K562 (cell line): ENCODE data around the gene PHTF1. TPM values are rescaled to one million over a fixed set of nuclear protein-coding genes. Genes with fewer than 3 reads are reported as not detected.

ENCODE experiments used
- GATA2 ChIP-seq: sonication (generic); formaldehyde crosslinking; IDR thresholded peaks from 2 replicates; pipeline ENCODE4 v1.4.0; 2020; ENCODE audit warnings: mild to moderate bottlenecking, missing genetic modification reagents
- SMARCE1 ChIP-seq: fragments of 450-650 bp; IDR thresholded peaks from 2 replicates; pipeline ENCODE4 v1.7.1; 2016; ENCODE audit warnings: mild to moderate bottlenecking
- polyA plus RNA-seq, 8 experiments: library from polyadenylated mRNA; depleted of rRNA in 4 of 8; stranded (reverse) in 5 of 8; unstranded in 3 of 8; fragments of >200 nt; fragmentation: Nextera tagmentation in 2 of 8; fragmentation: Illumina TruSeq in 1 of 8; extraction: Ambion mirVana in 2 of 8; extraction: Trizol in 1 of 8; gene quantifications; 2 replicates each; pipeline versions ENCODE4 v1.2.1 to v1.2.3, GENCODE V29; 2011 to 2014; ENCODE audit warnings: inconsistent platforms in 1 of 8, missing spikeins in 1 of 8
- total RNA-seq, 7 experiments: library from RNA; depleted of rRNA in 6 of 7; stranded (reverse); fragments of >200 nt in 6 of 7; fragmentation: Illumina TruSeq in 2 of 7; extraction: Trizol in 2 of 7; gene quantifications; 2 replicates each; pipeline versions ENCODE4 v1.2.1 to v1.2.3, GENCODE V29; 2011 to 2021; ENCODE audit warnings: low replicate concordance in 1 of 7
- TF ChIP-seq, protein P1 (sequence below): fragments of 450-650 bp; IDR thresholded peaks from 2 replicates; pipeline ENCODE4 v1.6.1; 2016; ENCODE audit warnings: mild to moderate bottlenecking, moderate library complexity
- TF ChIP-seq, protein P2 (sequence below): fragments of 450-650 bp; formaldehyde crosslinking; IDR thresholded peaks from 2 replicates; pipeline ENCODE4 v1.4.0; 2020; ENCODE audit warnings: mild to moderate bottlenecking

PHTF1 gene
- total and polyA plus RNA-seq, 9 of the 15 experiments (the other 6 are each of a cell fraction or from before 2014, with no cell fraction given): 8.4 to 36.2 (median 23.0) TPM

DNA sequence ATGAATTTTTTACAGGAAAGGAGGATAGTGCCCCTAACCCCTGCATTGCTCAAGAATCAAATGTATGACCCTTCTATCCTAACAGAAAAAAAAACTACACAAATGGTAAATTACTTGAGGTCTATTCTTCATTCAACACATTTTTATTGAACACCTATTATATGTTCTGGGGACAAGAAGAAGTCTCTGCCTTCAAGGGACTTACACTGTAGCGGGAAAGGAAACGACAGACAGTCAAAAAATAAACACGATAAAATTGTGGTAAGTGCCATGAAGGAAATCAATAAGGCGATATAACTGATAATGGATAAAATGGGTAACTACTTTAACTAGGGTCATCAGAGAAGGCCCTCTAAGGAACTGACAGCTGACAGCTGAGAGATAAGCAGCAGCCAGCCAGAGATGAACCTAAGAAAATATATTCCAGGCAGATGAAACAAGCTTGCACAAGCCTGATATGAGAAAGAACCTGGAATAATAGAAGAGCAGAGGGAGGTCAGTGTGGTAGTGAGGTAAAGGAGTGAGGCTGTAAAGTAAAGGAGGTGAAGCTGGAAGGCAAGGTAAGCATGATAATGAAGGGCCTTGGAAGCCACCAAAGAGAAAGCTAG is 66.4 kb downstream of the PHTF1 start (continued):
- TF ChIP-seq, protein P1, sequence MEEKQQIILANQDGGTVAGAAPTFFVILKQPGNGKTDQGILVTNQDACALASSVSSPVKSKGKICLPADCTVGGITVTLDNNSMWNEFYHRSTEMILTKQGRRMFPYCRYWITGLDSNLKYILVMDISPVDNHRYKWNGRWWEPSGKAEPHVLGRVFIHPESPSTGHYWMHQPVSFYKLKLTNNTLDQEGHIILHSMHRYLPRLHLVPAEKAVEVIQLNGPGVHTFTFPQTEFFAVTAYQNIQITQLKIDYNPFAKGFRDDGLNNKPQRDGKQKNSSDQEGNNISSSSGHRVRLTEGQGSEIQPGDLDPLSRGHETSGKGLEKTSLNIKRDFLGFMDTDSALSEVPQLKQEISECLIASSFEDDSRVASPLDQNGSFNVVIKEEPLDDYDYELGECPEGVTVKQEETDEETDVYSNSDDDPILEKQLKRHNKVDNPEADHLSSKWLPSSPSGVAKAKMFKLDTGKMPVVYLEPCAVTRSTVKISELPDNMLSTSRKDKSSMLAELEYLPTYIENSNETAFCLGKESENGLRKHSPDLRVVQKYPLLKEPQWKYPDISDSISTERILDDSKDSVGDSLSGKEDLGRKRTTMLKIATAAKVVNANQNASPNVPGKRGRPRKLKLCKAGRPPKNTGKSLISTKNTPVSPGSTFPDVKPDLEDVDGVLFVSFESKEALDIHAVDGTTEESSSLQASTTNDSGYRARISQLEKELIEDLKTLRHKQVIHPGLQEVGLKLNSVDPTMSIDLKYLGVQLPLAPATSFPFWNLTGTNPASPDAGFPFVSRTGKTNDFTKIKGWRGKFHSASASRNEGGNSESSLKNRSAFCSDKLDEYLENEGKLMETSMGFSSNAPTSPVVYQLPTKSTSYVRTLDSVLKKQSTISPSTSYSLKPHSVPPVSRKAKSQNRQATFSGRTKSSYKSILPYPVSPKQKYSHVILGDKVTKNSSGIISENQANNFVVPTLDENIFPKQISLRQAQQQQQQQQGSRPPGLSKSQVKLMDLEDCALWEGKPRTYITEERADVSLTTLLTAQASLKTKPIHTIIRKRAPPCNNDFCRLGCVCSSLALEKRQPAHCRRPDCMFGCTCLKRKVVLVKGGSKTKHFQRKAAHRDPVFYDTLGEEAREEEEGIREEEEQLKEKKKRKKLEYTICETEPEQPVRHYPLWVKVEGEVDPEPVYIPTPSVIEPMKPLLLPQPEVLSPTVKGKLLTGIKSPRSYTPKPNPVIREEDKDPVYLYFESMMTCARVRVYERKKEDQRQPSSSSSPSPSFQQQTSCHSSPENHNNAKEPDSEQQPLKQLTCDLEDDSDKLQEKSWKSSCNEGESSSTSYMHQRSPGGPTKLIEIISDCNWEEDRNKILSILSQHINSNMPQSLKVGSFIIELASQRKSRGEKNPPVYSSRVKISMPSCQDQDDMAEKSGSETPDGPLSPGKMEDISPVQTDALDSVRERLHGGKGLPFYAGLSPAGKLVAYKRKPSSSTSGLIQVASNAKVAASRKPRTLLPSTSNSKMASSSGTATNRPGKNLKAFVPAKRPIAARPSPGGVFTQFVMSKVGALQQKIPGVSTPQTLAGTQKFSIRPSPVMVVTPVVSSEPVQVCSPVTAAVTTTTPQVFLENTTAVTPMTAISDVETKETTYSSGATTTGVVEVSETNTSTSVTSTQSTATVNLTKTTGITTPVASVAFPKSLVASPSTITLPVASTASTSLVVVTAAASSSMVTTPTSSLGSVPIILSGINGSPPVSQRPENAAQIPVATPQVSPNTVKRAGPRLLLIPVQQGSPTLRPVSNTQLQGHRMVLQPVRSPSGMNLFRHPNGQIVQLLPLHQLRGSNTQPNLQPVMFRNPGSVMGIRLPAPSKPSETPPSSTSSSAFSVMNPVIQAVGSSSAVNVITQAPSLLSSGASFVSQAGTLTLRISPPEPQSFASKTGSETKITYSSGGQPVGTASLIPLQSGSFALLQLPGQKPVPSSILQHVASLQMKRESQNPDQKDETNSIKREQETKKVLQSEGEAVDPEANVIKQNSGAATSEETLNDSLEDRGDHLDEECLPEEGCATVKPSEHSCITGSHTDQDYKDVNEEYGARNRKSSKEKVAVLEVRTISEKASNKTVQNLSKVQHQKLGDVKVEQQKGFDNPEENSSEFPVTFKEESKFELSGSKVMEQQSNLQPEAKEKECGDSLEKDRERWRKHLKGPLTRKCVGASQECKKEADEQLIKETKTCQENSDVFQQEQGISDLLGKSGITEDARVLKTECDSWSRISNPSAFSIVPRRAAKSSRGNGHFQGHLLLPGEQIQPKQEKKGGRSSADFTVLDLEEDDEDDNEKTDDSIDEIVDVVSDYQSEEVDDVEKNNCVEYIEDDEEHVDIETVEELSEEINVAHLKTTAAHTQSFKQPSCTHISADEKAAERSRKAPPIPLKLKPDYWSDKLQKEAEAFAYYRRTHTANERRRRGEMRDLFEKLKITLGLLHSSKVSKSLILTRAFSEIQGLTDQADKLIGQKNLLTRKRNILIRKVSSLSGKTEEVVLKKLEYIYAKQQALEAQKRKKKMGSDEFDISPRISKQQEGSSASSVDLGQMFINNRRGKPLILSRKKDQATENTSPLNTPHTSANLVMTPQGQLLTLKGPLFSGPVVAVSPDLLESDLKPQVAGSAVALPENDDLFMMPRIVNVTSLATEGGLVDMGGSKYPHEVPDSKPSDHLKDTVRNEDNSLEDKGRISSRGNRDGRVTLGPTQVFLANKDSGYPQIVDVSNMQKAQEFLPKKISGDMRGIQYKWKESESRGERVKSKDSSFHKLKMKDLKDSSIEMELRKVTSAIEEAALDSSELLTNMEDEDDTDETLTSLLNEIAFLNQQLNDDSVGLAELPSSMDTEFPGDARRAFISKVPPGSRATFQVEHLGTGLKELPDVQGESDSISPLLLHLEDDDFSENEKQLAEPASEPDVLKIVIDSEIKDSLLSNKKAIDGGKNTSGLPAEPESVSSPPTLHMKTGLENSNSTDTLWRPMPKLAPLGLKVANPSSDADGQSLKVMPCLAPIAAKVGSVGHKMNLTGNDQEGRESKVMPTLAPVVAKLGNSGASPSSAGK: no peak
- TF ChIP-seq, protein P2, sequence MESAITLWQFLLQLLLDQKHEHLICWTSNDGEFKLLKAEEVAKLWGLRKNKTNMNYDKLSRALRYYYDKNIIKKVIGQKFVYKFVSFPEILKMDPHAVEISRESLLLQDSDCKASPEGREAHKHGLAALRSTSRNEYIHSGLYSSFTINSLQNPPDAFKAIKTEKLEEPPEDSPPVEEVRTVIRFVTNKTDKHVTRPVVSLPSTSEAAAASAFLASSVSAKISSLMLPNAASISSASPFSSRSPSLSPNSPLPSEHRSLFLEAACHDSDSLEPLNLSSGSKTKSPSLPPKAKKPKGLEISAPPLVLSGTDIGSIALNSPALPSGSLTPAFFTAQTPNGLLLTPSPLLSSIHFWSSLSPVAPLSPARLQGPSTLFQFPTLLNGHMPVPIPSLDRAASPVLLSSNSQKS (CRISPR knock-in tag): no peak
- TF ChIP-seq GATA2 (peak; percentile 40; the same call in 1 of the 2 replicates), SMARCE1 (0 out of 2 replicates have a peak, but pooled peaks have one; percentile 32)
